GM13977 (cell line): ENCODE results near the gene PALLD.

Experiments
- DNase-seq: peaks from one replicate; pipeline ENCODE4 v3.0.0; 2012; ENCODE audit warnings: low spot score
- CTCF ChIP-seq: IDR thresholded peaks from 2 replicates; pipeline ENCODE4 v1.5.1; 2012; ENCODE audit warnings: mild to moderate bottlenecking, control low read depth; ENCODE audit not compliant: insufficient read depth; ENCODE audit errors: extremely low read depth, missing control alignments
- in situ Hi-C: fragments of 300-500 bp; cut with MboI; formaldehyde crosslinking; loops from one replicate; pipeline ENCODE4 v1.12.0; 2022; ENCODE audit warnings: low sequenced_read_pairs, low pct_unique_long_range_greater_than_20kb, mixed read lengths, inconsistent platforms; ENCODE audit not compliant: unreplicated experiment

Gene PALLD

GRCh38 chr4:168868044-168868781, 371.4 kb downstream of the PALLD start:
- TF ChIP-seq CTCF: no peak
- in situ Hi-C loops: no loop called here
- no peak for DNase-seq

DNA sequence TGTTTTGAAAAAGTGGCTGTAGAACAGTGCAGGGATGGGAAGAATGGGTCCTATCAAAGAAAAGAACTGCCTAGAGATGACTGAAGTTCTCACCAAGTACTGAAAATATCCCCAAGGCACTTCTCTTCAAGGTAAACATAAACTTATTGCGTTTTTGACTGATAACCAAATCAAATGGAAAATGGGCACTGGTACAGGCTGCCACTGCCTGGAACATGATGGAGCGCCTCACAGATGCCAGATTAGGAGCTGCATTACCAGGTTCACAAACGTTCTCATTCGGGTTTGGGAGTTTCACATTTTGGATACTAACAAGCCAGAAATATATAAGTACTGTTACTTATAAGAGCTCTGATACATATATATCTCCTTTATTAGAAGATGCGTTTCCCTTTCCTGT, 371.9 kb downstream of the PALLD start:
- TF ChIP-seq CTCF: no peak
- in situ Hi-C loops: no loop called here
- DNase-seq: no peak

GRCh38 chr4:168870004-168870403, 373.2 kb downstream of the PALLD start:
- no peak for TF ChIP-seq CTCF
- in situ Hi-C loops: no loop called here
- DNase-seq: no peak

DNA sequence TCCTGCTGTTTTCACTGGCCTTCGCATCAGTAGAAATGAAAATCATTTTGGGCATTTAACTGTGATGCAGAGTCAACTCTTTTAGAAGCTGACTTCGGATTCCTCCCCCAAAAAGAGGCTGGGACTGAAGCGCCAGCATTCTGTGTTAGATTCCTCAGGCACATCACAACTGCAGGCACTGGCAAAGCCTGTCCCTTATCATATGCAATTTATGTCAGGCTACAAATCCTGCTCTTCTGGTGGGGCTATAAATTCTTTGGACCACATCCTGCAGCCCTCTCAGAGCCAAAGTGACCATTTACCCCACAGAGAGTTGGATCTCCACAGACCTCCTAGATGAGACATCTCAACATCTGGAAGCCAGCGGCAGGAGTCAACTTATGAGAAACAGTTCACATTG, 374.8 kb downstream of the PALLD start:
- in situ Hi-C loops: no loop called here
- DNase-seq: no peak
- TF ChIP-seq CTCF: no peak

- in situ Hi-C loops: no loop called here
Observed at GRCh38 chr4:168874083-168874482, 377.2 kb downstream of the PALLD start.

DNA sequence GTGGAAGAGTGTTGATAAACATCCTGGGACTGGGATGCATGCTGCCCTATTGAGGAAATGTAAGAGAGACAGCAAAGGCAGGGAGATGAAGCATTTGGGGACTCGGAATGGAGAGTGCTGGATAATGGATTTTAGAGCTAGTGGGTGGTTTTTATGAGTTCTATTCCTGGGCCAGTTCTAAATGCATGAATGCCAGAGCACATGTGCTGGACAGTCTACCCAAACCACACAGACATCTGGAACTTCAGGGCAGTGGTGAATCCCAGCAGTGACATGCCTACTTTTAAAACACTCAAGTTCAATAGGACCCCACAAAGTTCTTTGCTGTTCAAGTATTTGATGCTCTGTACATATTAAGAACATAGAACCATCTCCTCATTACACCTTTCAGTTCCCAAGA, 379.3 kb downstream of the PALLD start:
- in situ Hi-C loops: no loop called here
- TF ChIP-seq CTCF: no peak
- no peak for DNase-seq

More at GRCh38 chr4:168874083-168874482, 377.2 kb downstream of the PALLD start:
- DNase-seq: no peak
- TF ChIP-seq CTCF: no peak
